Loucy (cell line): Measurements from ENCODE around the gene RGSL1.

Experiments used
- CTCF ChIP-seq: fragments of 200-600 bp; sonication (generic); conservative IDR thresholded peaks from 2 replicates; pipeline ENCODE4 v1.5.1; 2014; ENCODE audit warnings: mild to moderate bottlenecking, antibody characterized with exemption, low read length
- EZH2phosphoT487 ChIP-seq: fragments of 200-600 bp; IDR thresholded peaks from 2 replicates; pipeline ENCODE4 v1.6.1; 2018; ENCODE audit warnings: antibody characterized with exemption, mild to moderate bottlenecking, moderate library complexity, borderline replicate concordance

- TF ChIP-seq EZH2phosphoT487 = no peak
- 0 out of 2 replicates have a peak, but pooled peaks have one; percentile 8 for TF ChIP-seq CTCF
These were observed 39.8 kb upstream of the RGSL1 start for GRCh38 chr1:182410138-182410537.
